GM21737 (cell line): Measurements from ENCODE around the gene PLPP4.

Source experiments
- ATAC-seq: cut with Tn5 transposase; IDR thresholded peaks from one replicate; pipeline ENCODE4 v1.9.1; 2021; ENCODE audit warnings: mild to moderate bottlenecking, moderate library complexity; ENCODE audit not compliant: unreplicated experiment

Gene PLPP4

DNA sequence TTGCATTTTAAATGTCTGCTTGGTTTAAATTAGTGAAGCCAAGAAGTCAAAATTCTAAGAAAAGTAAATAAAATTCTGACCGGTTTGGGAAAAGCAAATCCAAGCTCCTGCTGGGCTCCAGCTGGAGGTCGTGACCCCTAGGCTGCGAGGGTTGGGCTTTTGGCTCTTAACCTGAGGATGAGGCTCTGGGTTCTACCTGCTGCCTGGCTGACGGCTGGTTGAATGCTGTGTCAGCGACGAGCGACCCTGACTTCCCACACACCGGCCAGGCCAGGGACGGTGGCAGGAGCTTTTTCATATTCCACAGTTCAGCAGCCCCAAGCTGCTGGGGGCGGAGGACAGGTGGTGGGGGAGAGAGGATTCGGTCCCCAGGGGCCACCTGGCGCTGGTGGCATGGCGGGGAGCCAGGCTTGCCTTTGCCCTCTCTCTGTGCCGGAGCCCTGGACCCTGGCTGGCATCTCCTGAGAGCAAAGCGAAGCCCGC is 843 bp upstream of the PLPP4 start:
- no peak for ATAC-seq

DNA sequence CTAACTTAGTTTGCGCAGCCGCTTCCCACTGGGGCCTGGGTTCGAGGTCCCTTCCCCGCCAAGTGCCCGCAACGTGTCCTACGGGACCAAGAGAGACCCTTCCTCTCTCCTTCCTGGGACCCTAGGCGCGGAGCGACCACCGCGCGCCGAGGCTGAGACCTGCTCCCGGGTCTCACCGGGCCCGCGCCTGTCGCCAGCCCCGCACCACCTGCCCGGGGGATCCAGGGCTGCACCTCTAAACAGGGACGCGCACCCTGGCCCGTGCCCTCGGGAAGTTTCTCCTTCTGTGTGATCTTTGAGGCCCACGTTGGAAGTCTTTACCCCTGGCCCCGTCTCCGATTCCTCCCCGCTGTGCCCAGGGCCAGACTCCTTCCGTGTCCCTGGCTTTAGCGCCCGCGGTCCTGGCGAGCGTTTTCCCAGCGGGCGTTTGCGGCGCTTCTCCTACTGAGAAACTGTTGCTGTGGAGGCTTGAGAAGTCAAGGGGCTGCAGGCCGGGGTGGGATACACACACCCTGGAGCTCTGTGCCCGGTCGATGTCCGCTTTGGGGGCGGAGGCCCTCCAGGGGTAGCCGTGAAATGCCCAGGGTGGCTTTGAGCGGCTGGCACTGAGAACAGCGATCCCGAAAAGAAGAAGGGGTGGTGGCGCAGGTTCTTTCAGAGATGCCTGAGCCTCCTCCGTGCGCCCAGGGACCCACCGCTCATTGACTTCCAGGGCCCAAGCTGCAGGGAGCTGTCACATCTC is 575 bp downstream of the PLPP4 start:
- no peak for ATAC-seq

DNA sequence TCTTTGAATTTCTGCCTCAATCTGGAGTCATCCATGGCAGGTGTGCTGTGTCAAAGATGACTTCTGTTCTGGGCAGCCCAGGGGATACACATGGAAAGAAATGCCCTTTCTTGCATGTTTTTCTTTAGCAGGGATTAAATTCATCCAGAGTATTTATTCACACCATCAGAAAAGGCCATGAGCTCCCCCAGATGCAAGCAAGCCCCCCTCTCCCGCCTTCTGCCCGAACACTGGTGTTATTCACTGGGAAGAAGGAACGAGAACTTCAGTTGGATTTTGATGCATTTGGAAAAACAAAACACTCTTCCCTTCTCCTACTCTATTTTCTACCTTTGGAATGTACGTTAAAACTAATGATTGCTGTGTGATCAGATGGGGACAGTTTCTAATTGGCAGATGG is 1.4 kb downstream of the PLPP4 start:
- ATAC-seq = no peak

DNA sequence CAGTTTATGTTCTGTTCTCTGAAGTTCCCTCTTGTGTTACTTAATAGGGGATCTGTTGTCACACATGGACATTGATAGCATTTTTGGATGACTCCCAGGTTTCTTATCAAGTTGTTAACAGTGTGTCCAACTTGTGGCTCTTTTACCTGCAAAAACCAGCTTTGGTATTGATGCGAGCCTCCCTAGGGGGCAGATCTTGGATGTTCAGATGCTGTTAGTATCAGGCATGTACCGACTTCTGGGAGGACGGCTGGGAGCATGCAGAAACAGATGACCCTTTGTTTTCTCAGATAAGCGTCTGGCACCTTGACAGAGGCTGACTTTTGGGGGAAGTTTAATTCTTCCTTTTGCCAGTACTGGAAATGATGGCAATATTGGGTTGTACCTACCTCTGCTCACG is 2.2 kb downstream of the PLPP4 start:
- no peak for ATAC-seq

DNA sequence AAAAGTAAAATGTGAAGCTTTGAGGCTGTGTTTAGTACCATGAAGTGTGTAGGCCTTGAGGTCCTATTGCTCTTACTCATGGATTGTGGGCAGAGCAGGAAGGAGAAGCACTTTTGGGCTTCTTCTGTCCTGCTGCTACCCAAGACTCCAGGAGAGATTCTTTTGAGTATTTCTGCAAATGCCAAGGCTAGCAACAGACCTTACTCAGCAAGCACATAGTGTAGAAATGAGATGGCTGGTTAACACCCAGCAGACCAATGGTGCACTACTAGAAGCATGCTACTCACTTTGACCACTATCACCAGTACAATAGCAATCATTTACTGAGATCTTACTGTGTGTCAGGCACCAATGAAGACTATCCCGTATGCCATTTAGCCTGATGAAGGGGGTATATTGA is 3.2 kb downstream of the PLPP4 start:
- no peak for ATAC-seq

DNA sequence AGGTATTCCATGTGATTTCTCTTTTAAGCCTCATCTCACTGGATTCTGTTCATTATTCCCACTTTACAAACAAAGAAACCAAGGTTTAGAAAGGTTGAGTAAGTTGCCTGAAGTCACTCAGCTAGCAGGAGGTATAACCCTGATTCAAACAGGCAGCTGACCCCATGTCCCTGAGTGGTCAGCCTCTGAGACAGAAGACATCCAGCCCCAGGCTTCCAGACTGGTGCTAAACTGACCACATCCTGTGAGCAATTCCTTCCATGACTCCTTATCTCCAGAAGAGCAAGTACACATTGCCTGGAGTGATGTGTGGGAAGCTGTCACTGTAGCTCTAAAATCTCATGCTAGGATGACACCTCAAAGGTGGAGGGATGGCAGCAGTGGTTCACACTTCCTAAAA is 3.7 kb downstream of the PLPP4 start:
- ATAC-seq = no peak

DNA sequence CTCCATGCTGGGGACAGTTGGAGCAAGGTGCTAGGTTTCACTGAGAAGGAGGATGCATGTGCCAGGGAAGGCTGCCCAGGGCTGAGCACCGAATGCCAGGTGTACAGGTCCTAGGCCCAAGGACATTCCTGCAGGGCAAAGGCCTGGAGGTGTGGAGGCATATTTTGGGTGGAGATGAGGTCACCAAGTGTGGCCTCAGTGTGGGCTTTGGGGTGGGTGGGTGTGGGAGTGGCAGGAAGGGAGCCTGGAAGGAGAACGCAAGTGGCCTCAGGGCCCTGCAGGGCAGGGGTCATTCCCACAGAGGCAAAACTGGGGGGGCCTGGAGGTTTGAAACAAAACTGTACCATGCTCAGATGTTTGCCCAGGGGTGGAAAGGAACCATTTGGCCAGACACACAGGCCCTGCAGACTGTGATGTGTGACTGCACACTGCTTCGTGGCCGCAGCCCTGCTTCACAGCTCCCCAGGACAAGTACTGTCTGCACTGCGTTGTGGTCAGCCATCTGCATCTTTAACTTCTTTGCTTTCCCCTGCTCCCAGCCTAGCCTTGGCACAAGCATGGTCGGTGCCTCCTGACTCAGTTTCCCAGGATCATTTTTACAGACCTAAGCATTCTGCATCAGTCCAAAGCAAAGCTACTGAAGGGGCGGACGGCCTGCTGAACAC is 5.1 kb downstream of the PLPP4 start:
- no peak for ATAC-seq

DNA sequence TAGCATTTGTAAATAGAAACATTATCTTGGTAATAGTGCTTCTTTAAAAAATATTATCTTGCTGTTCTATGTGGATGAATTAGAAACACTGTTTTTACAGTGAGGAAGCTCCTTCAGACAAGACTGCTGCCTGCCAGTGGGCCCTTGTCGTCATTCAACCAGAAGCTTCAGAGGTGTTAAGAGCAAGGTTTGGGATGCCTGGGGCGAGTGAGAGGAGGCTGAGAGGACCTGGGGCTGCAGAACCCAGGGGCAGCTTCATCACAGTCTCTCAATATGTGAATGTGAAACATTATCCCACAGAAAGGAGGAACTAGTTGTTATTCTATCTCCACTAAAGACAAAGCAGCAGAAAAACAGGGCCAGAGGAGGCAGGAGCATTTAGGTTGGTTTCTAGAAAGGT is 8.1 kb downstream of the PLPP4 start:
- ATAC-seq = no peak

DNA sequence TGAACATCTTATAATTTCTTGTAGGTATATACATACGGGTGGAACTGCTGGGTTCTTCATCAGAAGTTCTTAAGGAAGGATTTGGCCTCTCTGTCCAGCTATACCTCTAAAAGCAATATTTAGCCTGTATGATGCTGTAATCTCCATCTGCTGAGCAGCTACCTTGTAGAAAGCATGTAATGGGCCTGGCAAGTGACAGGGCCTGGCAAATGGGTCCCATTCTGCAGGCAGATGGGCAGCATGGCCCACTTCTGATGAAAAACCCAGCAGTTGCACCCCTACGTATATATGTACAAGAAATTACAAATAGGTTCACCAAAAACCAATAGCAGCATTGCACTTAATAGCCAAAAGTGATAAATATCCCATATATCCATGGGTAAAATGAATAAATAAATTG is 9.0 kb downstream of the PLPP4 start:
- no peak for ATAC-seq

DNA sequence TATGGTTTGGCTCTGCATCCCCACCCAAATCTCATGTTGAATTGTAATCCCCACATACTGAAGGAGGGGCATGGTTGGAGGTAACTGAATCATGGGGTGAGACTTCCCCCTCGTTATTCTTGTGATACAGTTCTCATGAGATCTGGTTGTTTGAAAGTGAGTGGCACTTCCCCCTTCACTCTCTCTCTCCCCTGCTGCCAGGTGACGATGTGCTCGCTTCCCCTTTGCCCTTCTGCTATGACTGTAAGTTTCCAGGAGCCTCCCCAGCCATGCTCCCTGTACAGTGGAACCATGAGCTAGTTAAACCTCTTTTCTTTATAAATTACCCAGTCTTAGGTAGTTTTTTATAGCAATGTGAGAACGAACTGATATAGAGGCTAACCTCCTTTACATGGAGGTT is 16.6 kb downstream of the PLPP4 start:
- ATAC-seq = no peak

DNA sequence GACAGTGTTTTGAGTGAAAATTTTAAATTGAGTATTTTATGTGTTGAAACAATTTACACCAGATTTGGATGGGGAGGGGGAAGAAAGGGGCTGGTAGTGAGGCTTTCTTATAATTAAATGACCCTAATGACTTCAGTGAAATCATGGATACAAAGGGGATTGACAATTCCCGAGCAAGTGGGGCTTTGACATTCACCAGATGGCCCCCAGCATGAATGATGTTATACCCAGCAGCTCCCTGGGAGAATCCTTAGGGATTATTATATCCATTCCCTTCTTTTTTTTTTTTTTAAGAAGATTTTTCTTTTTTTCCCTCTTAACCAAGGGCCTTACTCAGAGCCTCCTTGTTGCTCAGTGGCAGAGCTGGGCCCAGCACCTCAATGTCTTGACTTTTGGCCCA is 17.9 kb downstream of the PLPP4 start:
- ATAC-seq = no peak

DNA sequence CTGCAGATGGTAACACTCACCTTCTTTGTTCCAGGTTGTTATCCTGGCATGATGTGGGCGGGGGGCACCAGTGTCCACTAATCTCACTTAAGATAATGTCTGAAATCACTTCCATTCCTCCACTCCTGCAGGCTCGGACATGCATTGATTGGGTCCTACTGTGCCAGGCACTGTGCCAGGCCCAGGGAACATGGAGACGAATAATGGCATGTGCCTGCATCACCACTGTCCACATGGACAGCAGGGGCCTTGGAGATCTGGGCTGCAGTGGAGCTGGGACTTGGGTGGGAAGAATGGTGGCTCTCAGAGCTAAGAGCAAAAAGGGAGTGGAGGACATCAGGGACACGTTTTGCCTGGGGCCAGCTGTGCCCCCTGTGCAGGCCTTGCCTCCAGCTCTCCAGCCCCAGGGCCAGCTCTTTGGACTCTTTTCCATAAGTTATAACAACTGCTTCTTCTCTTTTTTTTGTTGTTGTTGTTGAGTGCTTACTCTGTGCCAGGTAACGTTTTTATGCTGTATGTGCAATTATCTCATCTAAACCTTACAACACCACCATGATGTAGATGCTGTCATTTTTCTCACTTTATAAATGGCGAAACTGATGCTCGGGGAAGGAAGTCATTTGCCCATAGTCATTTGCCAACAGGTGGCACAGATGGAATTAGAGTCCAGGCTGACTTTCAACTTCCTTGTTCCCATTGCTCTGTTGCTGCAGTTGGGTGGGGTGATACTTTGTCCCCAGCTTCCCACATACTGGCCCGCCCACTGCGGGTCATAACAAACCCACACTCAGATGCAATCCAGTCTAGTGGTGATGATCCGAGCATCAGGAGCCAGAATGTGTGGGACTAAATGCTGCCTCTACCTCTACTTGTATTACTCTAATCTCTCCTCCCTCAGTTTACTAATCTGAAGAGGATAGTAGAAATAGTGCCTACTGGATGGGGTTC is 19.1 kb downstream of the PLPP4 start:
- ATAC-seq = no peak

DNA sequence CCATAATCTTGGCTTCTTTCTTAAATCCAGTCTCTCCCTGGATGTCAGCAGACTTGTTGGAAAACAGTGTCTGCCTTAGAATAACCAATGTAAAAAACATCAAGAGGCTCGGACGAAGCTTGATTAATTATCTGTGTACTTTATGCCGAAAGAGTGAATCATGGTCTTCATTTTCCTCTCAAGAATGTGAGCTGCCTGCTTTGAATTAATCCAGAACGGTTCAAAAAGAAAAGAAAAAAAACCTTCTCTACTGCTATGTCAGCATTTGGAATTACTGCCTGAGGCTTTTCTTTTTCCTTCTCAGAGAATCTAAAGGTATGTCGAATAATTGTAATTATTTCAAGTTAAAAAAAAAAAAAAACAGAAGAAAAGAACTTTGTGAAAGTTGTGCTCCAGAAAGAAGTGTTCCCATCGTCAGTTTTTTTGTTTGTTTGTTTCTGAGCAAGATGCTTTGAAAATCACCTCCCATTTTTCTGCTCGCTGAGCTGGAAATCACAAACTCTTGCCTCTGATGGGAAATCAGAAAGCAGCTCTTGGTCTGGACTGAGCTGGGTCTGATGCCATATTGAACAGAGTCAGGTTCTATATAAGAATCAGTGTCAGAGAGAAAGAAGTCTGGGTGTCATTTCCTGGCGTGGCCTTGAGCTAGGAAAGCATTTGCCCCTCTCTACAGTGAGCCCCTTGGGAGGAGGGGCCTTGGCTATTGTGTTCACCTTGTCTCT is 20.2 kb downstream of the PLPP4 start:
- ATAC-seq = no peak

DNA sequence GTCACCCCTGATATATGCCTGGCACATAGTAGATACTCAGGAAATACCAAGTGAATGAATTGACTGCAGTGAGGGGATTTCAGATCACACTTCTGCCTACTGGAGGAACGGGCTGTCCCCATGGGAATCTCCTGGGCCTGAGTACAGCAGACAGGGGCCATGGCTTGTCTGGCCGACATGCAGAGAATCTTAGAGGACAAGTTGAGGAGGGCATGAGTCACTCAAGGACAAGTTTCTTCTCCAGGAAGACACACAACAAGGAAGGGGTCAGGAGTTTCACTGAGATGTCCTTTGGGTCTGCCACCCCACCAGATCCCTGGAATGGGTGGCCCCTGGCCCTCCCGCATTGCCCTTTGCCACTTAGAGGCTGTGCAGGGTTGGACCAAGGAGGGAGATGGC is 20.7 kb downstream of the PLPP4 start:
- ATAC-seq = no peak

DNA sequence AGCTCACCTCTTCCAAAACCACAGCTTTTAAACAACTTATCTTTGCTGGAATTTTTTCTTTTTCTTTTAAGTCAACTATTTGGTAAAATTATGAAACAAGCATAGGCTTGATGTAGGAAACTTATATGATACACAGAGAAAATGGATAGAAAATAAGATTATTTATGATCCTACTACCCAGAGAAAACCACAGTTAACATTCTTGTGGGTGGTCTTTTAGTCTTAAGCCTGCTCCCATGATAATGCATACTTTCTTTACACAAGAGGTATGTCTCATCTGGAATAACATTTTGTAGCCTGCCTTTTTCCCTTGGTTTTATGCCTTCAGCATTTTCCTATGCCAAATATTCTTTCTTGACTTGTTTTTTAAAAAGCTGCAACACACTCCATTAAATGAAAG is 21.4 kb downstream of the PLPP4 start:
- no peak for ATAC-seq

DNA sequence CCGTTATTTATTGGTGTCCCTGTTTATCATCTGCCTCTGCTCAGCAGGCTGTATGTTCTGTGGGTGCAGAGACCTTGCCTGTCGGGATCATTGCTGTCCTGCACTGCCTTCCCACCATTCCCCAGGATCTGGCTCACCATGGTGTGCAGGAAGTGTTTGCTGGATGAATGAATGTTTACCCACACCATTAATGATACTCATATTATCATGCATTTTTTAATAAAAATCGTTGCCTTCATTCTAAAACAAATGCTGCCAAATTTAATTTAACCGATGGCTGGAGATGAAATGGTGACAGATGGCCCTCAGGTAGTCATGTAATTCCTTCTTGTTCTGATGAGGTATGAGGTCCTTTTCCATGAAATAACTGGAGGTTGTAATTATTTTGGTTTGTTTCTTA is 22.5 kb downstream of the PLPP4 start:
- ATAC-seq = no peak

DNA sequence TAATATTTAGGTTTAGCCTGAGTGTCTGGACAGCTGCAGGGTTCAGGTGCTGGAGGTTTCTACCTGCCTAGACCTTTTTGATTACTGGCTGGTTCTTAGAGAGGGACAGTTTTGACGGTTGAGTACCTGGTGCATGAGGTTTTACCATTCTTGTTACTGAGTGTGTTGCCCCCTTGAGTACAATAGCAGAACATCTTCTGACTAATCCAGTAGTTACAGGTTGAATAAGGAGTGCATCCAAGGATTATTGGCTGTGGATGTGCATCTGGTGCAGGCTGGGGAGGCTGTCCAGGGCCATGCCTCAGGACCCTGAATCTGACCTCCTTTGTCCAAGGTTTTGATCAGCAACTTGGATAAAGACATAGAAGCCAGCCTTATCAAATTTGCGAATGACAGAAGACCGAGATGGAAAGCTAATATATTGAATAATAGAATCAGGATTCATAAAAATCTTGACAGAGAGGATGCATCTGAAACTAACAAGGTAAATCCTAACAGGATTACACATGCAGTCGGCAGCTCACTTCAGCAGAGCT is 23.1 kb downstream of the PLPP4 start:
- no peak for ATAC-seq

DNA sequence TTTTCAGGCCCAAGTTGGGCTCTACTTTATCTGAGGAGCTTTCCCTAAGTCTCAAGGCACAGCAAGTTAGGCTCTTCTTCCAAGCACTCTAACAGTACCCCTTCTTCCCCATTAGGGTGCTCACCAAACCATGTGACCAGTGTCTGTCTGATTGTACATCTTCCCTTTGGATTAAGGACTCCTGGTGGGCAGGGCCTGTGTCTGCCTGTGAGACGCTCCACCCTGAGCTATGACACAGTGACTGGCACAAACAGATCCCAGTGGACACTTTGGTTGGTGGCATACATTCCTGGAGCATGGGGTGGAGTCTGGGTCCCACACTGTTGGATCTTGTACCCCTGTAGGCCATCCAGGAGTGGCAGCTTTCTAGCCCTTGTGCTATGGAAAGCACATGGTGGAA is 23.8 kb downstream of the PLPP4 start:
- ATAC-seq = no peak

DNA sequence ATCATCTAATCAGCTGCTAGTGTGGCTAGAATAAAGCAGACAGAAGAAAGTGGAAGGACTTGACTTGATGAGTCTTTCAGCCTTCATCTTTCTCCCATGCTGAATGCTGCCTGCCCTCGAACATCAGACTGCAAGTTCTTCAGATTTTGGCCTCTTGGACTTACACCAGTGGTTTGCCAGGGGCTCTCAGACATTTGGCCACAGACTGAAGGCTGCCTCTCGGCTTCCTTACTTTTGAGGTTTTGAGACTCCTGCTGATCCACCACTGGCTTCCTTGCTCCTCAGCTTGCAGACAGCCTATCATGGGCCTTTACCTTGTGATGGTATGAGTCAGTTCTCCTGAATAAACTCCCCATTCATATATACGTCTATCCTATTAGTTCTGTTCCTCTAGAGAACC is 26.0 kb downstream of the PLPP4 start:
- ATAC-seq = no peak

DNA sequence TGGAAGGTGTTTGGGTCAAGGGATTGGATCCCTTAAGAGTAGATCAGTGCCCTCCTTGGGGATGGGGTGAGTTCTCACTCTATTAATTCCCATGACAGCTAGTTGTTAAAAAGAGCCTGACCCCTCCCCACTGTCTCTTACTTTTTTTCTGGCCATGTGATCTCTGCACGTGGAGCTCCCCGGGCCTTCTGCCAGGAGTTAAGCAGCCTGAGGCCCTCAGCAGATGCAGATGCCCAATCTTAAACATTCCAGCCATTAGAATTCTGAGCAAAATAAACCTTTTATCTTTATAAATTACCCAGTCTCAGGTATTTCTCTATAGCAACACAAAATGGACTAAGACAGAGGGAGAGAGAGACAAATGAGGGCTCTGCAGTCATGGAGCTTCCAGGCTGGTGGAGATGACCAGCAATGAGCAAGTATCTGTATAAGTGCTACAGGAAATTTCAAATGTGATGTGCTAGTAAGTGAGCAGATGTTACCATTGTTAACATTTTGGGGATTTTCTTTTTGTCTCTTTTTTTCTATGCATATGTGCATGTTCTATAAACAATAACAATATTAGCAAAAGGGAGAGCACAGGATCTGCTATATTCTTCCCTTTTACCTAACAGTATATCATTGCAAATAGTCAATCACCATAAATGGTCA is 26.7 kb downstream of the PLPP4 start:
- ATAC-seq = no peak
